GM21526 (cell line): ENCODE data around the gene KLRF1.
A peak's percentile ranks its signal among the peaks of the same experiment; 100 is the strongest.

Experiments used
- ATAC-seq: cut with Tn5 transposase; IDR thresholded peaks from one replicate; pipeline ENCODE4 v1.9.1; 2021; ENCODE audit warnings: moderate library complexity; ENCODE audit not compliant: unreplicated experiment, low FRiP score

The KLRF1 gene

DNA sequence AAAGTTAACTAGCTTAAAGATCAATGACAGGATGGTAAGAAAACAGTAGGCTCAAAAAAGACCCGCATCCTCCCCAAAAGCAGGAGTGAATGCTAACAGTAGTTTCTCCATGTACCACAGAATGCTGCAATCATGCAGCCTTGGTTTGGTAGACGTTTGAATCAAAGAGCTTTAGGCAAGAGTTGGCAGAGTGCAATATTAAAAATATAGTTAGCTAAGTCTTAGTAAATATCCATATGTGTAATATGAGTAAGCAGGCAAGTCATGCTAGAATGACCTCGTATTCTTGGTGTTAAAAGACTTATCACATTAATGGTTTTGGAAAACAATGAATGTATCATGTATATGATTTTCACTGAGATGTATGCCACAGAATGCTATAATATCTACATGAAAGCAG lies 18.8 kb upstream of the KLRF1 start:
- no peak for ATAC-seq

DNA sequence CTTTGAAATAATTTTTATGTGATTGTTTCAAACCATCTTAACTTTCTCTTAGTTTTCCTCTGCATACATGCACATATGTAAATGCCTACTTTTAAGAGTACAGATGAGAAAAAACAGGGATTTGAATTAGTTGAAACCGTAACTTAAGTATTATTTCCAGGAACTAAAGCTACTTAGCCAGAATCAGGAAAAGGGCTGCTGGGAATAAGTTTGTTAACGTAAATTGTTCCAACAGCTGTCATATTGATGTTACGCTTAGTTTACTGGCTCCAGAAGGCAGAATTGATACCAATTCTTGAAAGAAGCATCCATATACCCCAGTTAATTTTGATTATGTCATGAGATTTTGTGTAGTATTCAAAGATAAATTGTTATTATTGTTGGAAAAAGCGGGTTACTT lies 17.9 kb upstream of the KLRF1 start:
- no peak for ATAC-seq

DNA sequence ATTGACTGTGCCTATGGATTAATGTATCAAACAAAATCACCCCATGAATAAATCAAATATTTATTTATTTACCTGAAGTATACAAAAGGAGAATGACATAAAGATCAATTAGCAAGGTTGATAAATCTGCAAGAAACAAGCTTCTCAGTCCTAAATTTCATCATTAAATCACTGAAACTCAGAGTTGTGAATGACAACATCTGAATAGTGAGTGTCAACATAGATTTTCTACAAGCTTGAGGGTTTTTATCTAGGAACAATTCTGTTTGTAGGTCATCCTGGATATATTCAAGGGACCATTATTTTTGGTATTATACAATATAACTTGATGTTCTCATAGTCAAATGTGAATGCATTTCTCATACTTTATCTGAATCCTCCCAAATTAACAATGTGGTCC lies 17.4 kb upstream of the KLRF1 start:
- ATAC-seq: no peak

DNA sequence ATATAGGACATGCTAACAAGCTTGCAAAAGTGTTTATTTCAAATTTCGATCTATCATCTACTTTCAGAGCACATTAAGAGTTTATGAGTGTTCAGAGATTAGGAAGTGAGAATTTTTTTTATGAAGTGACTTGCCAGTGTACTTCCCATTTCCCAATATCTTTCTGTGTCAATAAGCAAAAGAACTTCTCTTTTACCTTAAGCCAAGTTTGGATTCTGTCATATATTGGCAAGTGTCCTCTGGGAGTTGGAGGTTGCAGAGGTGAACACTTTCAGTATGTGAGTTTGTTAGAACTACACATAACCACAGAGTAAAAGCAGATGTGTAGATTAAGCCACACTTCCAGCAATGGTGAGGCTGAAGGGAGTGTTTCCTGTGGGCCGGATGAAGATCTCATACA lies 16.6 kb upstream of the KLRF1 start:
- ATAC-seq: no peak

DNA sequence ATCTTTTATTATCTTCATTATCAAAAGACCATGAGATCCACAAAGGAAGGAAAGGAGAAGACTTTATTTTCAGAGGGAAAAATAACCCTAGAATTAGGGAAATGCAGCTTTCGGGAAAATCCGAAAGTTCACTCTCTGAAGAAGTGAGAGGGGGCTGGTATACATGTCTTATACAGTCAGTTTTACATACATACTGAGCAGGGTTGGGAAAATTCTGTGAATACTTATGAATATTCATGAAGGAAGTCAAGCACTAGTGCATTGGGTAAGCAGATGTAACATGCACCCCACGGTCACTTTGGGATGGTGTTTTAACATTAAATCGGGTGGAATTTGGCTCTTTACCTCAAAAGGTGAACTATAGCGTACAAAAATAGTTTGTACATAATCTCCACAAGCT lies 15.7 kb upstream of the KLRF1 start:
- ATAC-seq: no peak

DNA sequence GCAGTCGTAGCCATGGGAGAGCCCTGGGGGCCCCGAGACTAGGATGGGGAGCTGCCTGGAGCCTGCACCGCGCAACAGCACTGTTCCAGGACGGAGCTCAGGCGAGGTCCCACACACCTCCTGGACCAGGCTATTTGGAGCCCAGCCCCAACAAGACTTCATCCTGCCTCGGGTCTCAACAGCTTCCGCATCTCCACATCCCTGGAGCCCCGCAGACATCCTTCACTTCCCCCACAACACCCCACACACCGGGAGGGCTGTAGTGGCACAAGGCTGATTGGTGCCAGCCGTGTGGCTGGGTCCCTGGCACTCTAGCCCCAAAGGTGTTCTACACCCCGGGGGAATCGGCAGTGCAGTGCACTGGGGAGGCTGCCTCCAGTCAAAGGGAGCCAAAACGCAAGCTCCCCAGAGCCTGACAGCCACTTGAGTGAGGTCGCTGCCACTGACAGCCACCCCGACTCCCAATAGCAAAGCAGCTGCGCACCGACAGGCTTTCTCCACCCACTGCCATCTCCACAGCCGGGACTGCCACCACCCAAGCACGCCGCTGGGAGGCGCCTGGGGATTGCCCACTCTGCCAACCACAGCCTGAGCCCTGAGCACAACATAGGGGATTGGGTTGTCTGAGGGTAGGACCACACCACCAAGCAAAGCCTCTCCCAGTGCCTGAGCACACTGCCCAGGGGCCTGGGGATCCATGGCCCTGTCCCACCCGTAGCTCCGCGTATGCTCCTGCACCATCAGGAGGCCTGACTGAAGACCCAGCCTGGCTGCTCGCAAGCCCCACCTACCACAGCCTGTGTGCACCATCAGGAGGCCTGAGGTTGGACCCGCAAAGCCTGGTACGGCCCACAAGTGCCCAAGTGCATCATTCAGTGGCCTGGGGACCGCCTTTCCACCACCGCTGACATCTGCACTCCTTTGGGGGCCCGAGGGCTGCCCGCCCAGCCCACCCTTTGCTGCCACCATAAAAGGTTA lies 13.2 kb upstream of the KLRF1 start:
- peak; percentile 97 for ATAC-seq

DNA sequence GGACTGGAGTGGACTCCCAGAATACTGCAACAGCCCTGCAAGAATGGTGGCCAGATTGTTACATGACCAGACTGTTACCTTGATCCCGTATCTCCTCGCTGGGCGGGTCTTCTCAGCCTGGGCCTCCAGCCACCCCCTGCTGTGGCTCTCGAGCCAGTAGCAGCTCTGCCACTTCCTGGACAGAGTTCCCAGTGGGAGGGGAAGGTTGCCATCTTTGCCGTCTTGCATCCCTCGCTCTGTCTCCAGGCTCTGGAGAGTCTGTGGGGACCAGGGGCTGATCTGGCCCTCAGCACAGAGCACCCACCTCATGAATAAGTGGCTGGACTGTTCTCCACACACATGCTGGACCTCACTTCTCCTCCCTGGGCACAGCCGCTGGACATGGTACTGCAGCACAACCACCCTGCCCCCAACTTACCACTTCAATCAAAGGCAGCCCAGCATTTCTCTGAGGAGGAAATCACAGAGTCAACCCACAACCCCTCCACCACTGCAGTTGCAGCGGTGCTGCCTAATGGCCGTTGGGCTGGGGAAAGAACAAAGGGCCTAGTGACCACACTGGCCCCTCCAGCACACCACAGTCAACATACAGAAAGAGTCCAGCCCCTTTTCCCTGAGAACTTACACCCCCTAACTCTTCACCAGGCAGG lies 6.9 kb upstream of the KLRF1 start:
- ATAC-seq: no peak

DNA sequence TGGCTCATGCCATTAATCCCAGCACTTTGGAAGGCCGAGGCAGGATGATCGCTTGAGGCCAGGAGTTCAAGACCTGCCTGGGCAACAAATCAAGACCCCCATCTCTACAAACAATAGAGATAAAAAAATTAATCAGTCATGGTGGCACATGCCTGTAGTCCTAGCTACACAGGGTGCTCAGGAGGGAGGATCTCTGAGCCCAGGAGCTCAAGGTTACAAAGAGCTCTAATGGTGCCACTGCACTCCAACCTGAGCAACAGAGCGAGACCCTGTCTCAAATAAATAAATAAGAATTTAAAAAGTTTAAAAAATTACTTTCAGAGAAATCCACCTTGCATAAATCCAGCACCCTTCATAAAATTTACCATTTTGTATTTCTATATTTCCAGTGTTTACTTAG lies 2.2 kb downstream of the KLRF1 start:
- ATAC-seq: no peak

DNA sequence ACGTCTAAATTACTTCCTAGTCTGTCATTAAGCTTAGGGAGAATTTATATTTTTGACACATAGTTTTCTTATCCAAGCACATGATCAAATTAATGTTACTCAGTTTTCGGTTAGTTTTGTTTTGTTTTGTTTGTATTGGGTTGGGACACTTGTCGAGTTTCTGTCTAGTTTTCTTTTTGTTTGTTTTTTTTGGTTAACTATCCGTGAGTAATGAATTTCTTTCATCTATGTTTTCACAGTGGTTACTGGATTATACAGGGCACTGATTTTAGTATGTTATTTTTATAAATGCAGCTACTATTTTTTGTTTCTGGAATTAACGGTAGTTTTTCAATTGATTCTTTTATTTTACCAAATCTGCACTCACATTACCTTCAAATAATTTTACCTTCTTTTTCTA lies 2.7 kb downstream of the KLRF1 start:
- no peak for ATAC-seq

DNA sequence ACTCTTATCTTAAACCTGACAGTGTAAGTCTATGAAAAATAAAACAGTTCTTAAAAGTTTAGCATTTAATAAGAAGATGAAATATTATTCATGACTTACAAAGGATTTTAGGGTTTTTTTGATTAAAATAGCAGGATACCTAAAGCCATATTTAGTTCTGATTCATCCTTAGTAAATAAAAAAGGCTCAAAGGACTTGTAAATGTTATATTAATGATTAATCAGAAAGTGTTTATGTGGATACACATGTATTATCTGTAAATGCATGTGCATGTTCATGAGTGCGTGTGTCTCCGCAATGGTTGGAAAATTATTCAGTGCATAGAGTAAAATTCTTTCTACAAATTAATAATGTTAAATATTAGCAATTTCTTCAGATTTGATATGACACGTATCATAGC lies 4.4 kb downstream of the KLRF1 start:
- ATAC-seq: no peak

DNA sequence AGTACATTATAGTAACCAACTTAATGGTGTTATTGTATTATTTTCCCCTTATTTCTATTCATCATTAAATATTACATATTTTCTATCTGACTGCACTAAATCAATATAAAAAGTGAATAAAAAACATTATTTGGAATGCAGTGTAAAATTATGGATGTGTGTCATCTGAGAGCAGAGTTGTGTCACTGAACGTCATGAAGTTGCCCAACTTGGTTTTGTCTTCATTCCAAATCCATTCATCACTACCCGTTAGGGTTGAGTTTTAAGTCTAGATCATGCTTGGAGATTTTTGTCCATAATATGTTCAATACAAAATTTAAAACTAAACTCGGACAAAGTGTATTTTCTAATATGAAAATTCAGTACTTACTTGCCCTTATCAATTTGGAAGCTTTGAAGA lies 16.1 kb downstream of the KLRF1 start:
- ATAC-seq: no peak

DNA sequence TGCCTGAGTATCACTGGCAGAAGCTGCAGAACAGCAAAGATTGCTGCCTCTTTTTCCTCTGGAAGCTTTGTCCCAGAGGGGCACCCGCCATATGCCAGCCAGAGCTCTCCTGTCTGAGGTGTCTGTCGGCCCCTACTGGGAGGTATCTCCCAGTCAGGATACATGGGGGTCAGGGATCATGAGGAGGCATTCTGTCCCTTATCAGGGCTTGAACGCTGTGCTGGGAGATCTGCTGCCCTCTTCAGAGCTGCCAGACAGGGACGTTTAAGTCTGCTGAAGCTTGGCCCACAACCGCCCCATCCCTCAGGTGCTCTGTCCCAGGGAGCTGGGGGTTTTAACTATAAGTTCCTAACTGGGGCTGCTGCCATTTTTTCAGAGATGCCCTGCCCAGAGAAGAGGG lies 21.6 kb downstream of the KLRF1 start:
- ATAC-seq: no peak

DNA sequence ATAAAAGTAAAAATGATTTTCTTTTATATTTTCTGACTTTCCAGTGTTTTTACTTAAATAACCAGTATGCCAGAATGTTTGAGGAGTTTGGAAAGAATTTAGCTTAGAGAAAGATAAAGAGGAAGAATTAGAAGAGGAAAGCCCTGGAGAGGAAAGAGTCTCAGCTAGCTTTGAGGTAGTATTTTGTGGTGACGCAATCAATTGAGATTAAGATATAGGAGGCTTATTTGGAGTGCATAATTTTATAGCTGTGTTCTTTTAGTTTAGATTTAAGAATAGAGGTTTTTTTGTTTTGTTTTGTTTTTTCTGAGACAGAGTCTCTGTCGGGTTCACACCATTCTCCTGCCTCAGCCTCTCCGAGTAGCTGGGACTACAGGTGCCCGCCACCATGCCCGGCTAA lies 23.8 kb downstream of the KLRF1 start:
- no peak for ATAC-seq

DNA sequence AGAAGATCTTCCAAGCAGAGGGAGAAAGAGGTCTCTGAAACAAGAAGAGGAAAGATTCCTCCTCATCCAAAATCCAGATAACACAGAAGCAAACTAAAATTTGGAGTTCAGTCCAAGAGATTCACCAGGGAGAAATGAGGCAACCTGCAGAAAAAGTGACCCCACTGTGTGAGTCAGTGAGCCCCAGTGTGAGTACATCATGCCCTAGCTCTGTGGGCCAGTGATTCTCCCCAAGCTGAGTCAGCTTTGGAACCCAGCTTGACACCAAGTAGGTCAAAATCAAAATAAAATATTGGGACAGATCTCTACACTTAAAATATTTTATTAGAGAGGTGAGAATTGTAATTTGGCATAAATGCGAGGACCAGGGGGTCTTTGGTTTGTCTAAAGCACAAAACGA lies 24.6 kb downstream of the KLRF1 start:
- no peak for ATAC-seq

DNA sequence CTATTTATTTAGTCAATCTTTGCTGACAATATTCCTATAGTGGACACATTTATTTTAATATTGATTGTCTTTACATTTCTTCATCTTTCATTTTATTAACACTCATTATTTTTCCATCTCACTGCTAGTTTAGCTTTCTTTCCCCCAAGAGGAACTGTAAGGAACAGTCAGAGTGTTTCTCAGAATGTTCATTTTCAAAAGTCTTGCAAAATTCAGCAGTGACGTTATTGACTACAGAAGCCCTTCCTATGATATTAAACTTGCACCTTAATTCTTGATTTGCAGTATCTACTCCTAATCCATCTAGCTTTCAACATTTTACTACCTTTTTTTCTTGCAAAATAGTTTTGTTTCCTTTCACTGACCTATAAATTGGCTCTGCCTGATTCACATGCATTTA lies 28.9 kb downstream of the KLRF1 start:
- no peak for ATAC-seq

DNA sequence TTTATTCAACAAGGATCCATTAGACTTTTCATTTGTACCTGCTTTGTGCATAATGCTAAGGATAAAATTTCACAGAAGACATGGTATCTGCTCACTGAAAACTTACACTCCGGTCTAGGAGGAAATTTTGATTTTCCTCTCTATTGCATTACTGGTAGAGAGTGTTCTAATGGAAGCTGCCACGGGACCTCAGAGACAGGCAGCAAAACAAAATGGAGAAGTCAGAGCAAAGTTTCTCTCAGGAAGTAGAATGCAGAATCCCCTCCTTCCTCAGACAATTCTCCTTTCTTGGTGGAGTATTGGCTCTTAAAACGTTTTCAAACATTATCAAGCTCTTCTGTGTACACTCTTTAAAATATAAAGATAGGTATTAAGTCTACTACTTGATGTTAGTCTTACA lies 29.6 kb downstream of the KLRF1 start:
- ATAC-seq: no peak

DNA sequence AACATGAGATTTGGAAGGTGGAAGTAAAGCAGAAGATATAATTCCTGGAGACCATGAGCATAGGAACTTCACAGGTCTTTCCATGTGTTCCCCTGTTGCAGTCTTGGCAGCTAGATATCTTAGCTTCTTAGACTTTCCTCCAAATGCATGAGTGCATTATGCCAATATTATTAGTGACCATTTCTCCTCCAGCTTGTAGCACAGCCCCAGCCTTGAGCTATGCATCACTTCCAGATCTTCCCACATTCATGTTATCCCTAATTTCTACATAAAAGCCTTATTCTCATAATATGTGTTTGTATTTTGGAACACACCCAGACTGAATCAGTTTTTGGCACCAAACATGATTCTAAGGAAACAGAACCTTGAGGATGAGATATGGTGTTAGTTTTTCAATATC lies 30.9 kb downstream of the KLRF1 start:
- no peak for ATAC-seq

DNA sequence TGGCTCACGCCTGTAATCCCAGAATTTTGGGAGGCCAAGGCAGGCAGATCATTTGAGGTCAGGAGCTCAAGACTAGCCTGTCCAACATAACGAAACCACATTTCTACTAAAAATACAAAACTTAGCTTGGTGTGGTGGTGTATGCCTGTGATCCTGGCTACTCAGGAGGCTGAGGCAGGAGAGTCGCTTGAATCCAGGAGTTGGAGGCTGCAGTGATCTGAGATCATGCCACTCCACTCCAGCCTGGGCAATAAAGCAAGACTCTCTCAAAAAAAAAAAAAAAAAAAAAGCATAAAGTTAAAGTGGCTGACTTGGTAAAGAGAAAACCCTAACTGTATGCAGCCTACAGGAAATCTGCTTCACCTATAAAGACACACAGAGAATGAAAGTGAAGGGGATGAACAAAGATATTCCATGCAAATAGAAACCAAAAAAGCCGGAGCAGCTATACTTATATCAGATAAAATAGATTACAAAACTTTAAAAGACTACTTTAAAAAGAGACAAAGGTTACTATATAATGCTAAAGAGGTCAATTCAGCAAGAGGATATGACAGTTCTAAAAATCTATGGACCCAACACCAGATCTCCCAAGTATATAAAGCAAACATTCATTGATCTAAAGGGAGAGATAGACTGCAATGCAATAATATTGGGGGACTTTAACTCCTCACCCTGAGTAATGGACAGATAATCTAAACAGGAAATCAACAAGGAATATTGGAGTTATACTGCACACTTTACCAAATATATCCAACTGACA lies 37.8 kb downstream of the KLRF1 start:
- ATAC-seq: no peak

DNA sequence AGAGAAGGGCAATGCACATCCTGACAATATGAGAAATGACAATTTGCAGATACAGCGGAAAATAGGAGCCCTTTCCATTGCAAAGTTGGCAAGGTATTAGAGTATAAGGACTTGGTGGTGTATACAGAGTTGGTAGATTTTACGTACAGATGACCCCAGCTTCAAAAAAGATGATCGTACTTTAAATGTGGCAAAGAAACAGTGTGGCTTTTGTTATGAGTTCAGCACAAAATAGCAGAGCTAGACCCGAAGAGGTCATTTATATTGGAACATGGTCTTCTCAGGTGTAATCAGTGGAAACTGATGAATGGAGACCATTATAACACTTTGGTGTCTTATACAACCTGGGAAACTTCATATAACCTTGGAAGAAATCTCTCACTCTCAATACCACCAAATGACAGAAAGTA lies 39.6 kb downstream of the KLRF1 start:
- ATAC-seq: no peak

DNA sequence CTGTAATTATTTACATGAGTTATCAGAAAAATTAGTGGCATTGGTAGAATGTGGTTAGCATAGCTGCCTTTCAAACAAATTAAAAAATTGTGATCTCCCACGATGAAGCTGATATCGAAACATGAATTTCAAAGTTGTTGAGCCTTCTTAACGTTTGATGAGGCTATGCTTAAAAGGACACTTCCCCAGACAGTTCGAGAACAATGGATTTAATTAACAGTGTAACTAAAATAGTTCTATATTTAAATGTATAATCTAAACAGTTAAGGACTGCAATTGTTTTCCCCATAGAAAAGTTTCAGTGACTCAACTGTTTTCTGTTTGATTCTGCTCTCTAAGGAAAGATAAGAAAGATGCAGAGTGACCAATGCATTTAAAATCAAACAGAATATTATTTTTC lies 40.2 kb downstream of the KLRF1 start:
- no peak for ATAC-seq

DNA sequence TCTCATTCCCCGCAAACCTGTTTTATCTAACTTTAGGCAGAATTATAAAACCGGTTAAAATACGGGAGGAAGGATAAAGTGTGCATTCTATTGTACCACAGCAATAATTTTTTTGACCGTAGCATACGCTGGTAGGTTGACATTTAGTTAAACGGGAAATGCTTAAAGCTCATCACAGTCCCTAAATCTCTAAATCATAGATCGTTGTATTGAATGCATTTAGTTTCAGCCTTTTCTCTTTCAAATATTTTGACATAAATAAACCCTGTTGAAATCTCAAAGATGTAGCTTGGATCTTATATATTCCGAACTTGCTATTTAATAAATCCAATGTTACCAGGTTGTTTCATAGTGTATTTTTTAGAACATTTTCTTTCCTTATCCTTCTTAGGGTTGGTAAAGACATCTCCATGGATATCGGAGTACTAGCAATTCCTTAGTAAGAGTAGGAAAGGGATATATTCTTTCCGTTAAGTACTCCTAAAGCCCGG lies 41.1 kb downstream of the KLRF1 start:
- no peak for ATAC-seq
